ENCODE data around the gene TUBA3D.
"Not testable (repeated sequence)": the region's sequence is repeated elsewhere in the genome, so short reads cannot be mapped to it uniquely, and the experiment has no call there.

The TUBA3D gene

DNA sequence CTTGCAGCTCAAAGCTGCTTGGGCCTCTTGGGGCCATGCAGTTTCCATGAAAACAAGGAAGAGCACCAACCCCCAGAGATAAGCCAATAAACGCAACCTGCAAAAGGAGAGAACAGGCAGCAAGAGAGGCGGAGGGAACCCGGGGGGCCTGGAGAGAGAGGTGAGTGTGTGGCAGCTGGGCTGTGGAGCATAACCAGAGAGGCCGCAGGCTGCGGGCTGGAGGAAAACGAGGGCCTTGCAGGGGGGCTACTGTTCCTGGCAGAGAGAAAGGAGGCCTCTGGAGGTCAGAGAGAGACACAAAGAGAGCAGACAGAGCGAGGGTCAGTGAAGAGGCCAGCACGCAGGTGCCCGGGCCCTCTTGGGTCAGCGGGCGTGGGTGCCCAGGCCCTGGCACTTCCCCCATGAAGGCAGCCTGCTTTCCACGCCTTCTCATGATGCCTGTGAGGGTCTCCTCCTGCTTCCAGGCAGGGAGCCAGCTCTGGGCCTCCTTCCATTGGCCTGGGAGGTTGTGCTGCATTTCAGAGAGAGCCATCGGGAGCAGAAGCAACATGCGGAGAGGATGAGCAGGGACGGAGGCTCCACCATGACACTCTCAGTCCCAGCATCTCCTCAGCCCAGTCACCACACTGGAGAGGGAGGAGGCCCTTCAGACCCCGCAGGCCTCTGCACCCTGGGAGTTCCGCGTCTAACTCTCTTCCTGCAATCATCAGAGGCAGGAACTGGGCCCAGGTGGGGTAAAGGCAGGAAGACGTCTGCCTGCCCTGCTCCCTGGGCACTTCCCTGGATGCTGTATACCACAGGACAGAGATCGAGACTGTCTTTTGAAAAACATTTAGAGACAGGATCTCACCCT, 14.9 kb downstream of the TUBA3D start:
- no CpG with 5 or more reads among the region's 20 CpGs for WGBS (ENCODE audit: extremely low coverage, insufficient coverage, insufficient read length)
- not testable (repeated sequence) for H2BK5ac ChIP-seq (ENCODE audit: low read depth, low read length, poor library complexity); H3K14ac ChIP-seq (ENCODE audit: low read length); H3K9ac ChIP-seq (ENCODE audit: low read length); H4K12ac ChIP-seq (ENCODE audit: low read depth, low read length); H3K23ac ChIP-seq (ENCODE audit: low read length); H3K27me3 ChIP-seq (ENCODE audit: insufficient read depth, low read length); H3K36me3 ChIP-seq (ENCODE audit: control insufficient read depth in 1 of 2, insufficient read depth in 2 of 2, low read length in 2 of 2); H2BK12ac ChIP-seq (ENCODE audit: low read length); H3K9me3 ChIP-seq (ENCODE audit: insufficient read depth, low read depth, low read length); H2BK120ac ChIP-seq (ENCODE audit: insufficient read depth, low read length, poor library complexity); DNase-seq; H4K8ac ChIP-seq (ENCODE audit: low read depth, low read length); H3K27ac ChIP-seq (ENCODE audit: low read depth, low read length); H3K18ac ChIP-seq (ENCODE audit: low read length); H2AFZ ChIP-seq (ENCODE audit: insufficient read depth, low read length, poor library complexity); H2AK5ac ChIP-seq (ENCODE audit: low read length)
- peaks cover 15% of the 10 kb centered on the region for H3K79me1 ChIP-seq (ENCODE audit: low read length)
- H4K91ac ChIP-seq (ENCODE audit: low read depth, low read length) = peak overlapping the region; percentile 25
- H3K4me2 ChIP-seq (ENCODE audit: low read length) = peak overlapping the region; percentile 80
- peak overlapping the region; percentile 28 for H3K4me3 ChIP-seq (ENCODE audit: low read depth, low read length)
- peak overlapping the region; percentile 28 for H3K4ac ChIP-seq (ENCODE audit: low read depth, low read length)
- H3K79me2 ChIP-seq (ENCODE audit: control insufficient read depth, insufficient read depth, low read length, poor library complexity) = peaks cover 25% of the 10 kb centered on the region
- peaks cover 10 to 15% of the 10 kb centered on the region in 2 experiments for H3K4me1 ChIP-seq (ENCODE audit: control insufficient read depth in 1 of 2, insufficient read depth in 2 of 2, low read length in 2 of 2)

DNA sequence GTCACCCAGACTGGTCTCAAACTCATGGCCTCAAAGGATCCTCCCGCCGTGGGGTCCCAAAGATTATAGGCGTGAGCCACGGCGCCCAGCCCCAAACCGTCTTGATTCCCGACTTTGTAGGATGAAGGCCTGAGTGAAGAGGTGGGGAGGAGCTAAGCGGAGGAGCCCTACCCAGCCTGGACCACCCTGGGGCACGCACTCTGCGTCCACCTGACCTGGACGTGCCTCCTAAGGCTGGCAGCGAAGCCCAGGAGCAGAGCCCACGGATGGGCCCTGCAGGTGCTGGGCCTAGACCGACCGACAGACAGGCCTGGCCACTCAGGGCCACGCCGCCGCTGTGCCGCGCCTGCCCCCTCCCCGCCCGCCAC, 15.5 kb downstream of the TUBA3D start:
- H4K91ac ChIP-seq (ENCODE audit: low read depth, low read length) = peak overlapping the region; percentile 25
- H2AFZ ChIP-seq (ENCODE audit: insufficient read depth, low read length, poor library complexity); H3K27me3 ChIP-seq (ENCODE audit: insufficient read depth, low read length); H3K9me3 ChIP-seq (ENCODE audit: insufficient read depth, low read depth, low read length); H2BK120ac ChIP-seq (ENCODE audit: insufficient read depth, low read length, poor library complexity); H2BK5ac ChIP-seq (ENCODE audit: low read depth, low read length, poor library complexity); H3K36me3 ChIP-seq (ENCODE audit: control insufficient read depth in 1 of 2, insufficient read depth in 2 of 2, low read length in 2 of 2); DNase-seq; H3K23ac ChIP-seq (ENCODE audit: low read length); H2BK12ac ChIP-seq (ENCODE audit: low read length); H4K8ac ChIP-seq (ENCODE audit: low read depth, low read length); H3K27ac ChIP-seq (ENCODE audit: low read depth, low read length); H2AK5ac ChIP-seq (ENCODE audit: low read length); H3K4ac ChIP-seq (ENCODE audit: low read depth, low read length): not testable (repeated sequence)
- peaks cover 28% of the 10 kb centered on the region for H3K79me2 ChIP-seq (ENCODE audit: control insufficient read depth, insufficient read depth, low read length, poor library complexity)
- H3K4me2 ChIP-seq (ENCODE audit: low read length) = peak overlapping the region; percentile 80
- peak overlapping the region; percentile 79 for H3K9ac ChIP-seq (ENCODE audit: low read length)
- H3K14ac ChIP-seq (ENCODE audit: low read length) = peak overlapping the region; percentile 72
- peak overlapping the region; percentile 4 for H4K12ac ChIP-seq (ENCODE audit: low read depth, low read length)
- peak overlapping the region; percentile 19 for H3K18ac ChIP-seq (ENCODE audit: low read length)
- H3K4me1 ChIP-seq (ENCODE audit: control insufficient read depth in 1 of 2, insufficient read depth in 2 of 2, low read length in 2 of 2) = peaks cover 6 to 11% of the 10 kb centered on the region in 2 experiments
- WGBS (ENCODE audit: extremely low coverage, insufficient coverage, insufficient read length) = no CpG with 5 or more reads among the region's 22 CpGs
- H3K4me3 ChIP-seq (ENCODE audit: low read depth, low read length) = peak overlapping the region; percentile 64
- H3K79me1 ChIP-seq (ENCODE audit: low read length) = peaks cover 15% of the 10 kb centered on the region

DNA sequence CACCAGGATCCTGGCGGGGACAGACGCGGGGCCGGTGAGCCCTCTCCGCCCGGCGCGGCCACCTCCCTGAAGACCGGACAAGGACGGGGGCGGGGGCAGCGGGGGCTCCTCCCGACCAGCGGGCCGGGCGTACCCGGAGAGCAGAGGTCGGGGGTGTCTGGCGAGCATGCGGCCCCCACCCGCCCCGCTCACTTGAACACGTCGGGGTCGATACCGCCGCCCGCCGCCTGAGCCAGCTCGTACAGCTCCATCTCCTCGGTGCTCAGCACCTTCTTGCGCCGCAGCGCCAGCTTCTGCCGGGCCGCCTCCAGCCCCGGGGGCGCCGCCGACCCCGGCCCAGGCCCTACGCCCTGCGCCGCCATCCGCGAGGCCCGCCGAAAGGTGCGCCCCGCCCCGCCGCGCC, 16.1 kb downstream of the TUBA3D start, which contains the start of gene MZT2A:
Gene MZT2A (minus strand): TSS at position 383 of the 403 bp plus-strand sequence. CDS start 21 bp downstream, at position 362.
- Histone ChIP-seq H3K4me3 (ENCODE audit: low read depth, low read length) (peak within 1 kb of the TSS; percentile 97), H3K79me1 (ENCODE audit: low read length) (peaks cover 15% of the 10 kb centered on the region)

DNA sequence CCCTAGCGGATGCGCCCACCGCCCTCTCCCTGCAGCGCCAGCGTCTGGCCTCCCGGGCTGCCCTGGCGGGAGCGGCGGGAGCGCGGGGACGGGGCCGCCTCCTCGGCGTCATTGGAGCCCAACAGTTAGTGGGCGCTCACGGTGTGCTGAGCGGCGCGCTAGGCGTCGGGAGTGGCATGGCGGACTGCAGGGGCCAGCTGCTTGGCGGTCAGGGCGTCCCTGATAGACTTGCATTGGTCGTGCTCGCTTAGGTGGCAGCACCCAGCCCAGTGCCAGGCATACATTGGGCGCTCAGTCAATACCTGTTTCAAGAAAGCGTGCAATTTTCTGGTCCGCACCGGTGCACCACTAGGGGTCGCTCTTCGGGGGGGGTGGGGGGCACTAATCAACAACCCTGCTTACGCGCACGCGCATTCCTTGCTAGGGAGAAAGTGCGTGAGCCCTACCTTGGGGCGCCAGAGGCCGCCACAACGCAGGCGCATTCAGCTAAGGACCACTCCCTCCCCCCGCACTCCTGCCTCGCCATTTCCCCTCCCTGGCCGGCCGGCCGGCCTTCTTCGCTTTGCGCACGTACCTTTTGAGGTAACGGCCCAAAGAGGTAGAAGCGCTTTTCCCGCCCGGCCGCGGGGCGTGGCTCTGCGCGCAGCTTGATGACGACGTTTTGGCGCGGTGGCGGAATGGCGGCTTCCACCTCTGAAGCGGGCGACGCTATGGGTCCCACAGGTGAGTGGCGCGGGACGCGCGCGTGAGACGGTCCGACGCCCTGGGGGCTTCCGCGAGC, 16.7 kb downstream of the TUBA3D start:
- Histone ChIP-seq H3K9me3 (ENCODE audit: insufficient read depth, low read depth, low read length) (no peaks in the 10 kb centered on the region), H3K9ac (ENCODE audit: low read length) (peak overlapping the region; percentile 91), H3K79me1 (ENCODE audit: low read length) (peaks cover 15% of the 10 kb centered on the region), H4K8ac (ENCODE audit: low read depth, low read length) (peak overlapping the region; percentile 100), H2BK5ac (ENCODE audit: low read depth, low read length, poor library complexity) (peak overlapping the region; percentile 95), H3K4me2 (ENCODE audit: low read length) (peak overlapping the region; percentile 73), H3K27me3 (ENCODE audit: insufficient read depth, low read length) (no peaks in the 10 kb centered on the region), H3K18ac (ENCODE audit: low read length) (peak overlapping the region; percentile 100), H2AFZ (ENCODE audit: insufficient read depth, low read length, poor library complexity) (peak overlapping the region; percentile 100), H3K27ac (ENCODE audit: low read depth, low read length) (peak overlapping the region; percentile 93), H3K4me3 (ENCODE audit: low read depth, low read length) (peak overlapping the region; percentile 97), H3K36me3 (ENCODE audit: control insufficient read depth in 1 of 2, insufficient read depth in 2 of 2, low read length in 2 of 2) (peaks cover 5 to 9% of the 10 kb centered on the region in 2 experiments), H3K79me2 (ENCODE audit: control insufficient read depth, insufficient read depth, low read length, poor library complexity) (peaks cover 28% of the 10 kb centered on the region), H2BK120ac (ENCODE audit: insufficient read depth, low read length, poor library complexity) (peak overlapping the region; percentile 99), H2BK12ac (ENCODE audit: low read length) (peak overlapping the region; percentile 84), H4K12ac (ENCODE audit: low read depth, low read length) (peak overlapping the region; percentile 100), H4K91ac (ENCODE audit: low read depth, low read length) (peak overlapping the region; percentile 98), H3K14ac (ENCODE audit: low read length) (peak overlapping the region; percentile 100), H3K4me1 (ENCODE audit: control insufficient read depth in 1 of 2, insufficient read depth in 2 of 2, low read length in 2 of 2) (peaks cover 6 to 10% of the 10 kb centered on the region in 2 experiments), H3K23ac (ENCODE audit: low read length) (no peak overlapping the region), H2AK5ac (ENCODE audit: low read length) (peak overlapping the region; percentile 85), H3K4ac (ENCODE audit: low read depth, low read length) (peak overlapping the region; percentile 91)
- no CpG with 5 or more reads among the region's 79 CpGs for WGBS (ENCODE audit: extremely low coverage, insufficient coverage, insufficient read length)
- DNase-seq = peak; percentile 96 to 97

More for the DNA sequence above, 16.1 kb downstream of the TUBA3D start, which contains the start of gene MZT2A:
- peak within 1 kb of the TSS; percentile 100 for H3K14ac ChIP-seq (ENCODE audit: low read length)
- H4K8ac ChIP-seq (ENCODE audit: low read depth, low read length) = peak within 1 kb of the TSS; percentile 100
- H2BK120ac ChIP-seq (ENCODE audit: insufficient read depth, low read length, poor library complexity) = peak within 1 kb of the TSS; percentile 99
- not testable (repeated sequence) for H3K36me3 ChIP-seq (ENCODE audit: control insufficient read depth in 1 of 2, insufficient read depth in 2 of 2, low read length in 2 of 2); H3K23ac ChIP-seq (ENCODE audit: low read length); DNase-seq; H3K9me3 ChIP-seq (ENCODE audit: insufficient read depth, low read depth, low read length); H3K27me3 ChIP-seq (ENCODE audit: insufficient read depth, low read length)
- peak within 1 kb of the TSS; percentile 95 for H2BK5ac ChIP-seq (ENCODE audit: low read depth, low read length, poor library complexity)
- peak within 1 kb of the TSS; percentile 91 for H3K9ac ChIP-seq (ENCODE audit: low read length)
- no CpG with 5 or more reads among the region's 53 CpGs for WGBS (ENCODE audit: extremely low coverage, insufficient coverage, insufficient read length)
- peak within 1 kb of the TSS; percentile 84 for H2BK12ac ChIP-seq (ENCODE audit: low read length)
- H3K27ac ChIP-seq (ENCODE audit: low read depth, low read length) = peak within 1 kb of the TSS; percentile 93
- H4K12ac ChIP-seq (ENCODE audit: low read depth, low read length) = peak within 1 kb of the TSS; percentile 100
- peak within 1 kb of the TSS; percentile 100 for H2AFZ ChIP-seq (ENCODE audit: insufficient read depth, low read length, poor library complexity)
- peaks cover 28% of the 10 kb centered on the region for H3K79me2 ChIP-seq (ENCODE audit: control insufficient read depth, insufficient read depth, low read length, poor library complexity)
- peak within 1 kb of the TSS; percentile 85 for H2AK5ac ChIP-seq (ENCODE audit: low read length)
- peak within 1 kb of the TSS; percentile 98 for H4K91ac ChIP-seq (ENCODE audit: low read depth, low read length)
- peak within 1 kb of the TSS; percentile 80 for H3K4me2 ChIP-seq (ENCODE audit: low read length)
- H3K4ac ChIP-seq (ENCODE audit: low read depth, low read length) = peak within 1 kb of the TSS; percentile 91
- H3K18ac ChIP-seq (ENCODE audit: low read length) = peak within 1 kb of the TSS; percentile 100
- H3K4me1 ChIP-seq (ENCODE audit: control insufficient read depth in 1 of 2, insufficient read depth in 2 of 2, low read length in 2 of 2) = peaks cover 6 to 10% of the 10 kb centered on the region in 2 experiments
